Neural cell (in vitro differentiated cells): Measurements from ENCODE around the gene AHRR.
"Not testable (repeated sequence)": the region's sequence is repeated elsewhere in the genome, so short reads cannot be mapped to it uniquely, and the experiment has no call there.

Source experiments
- EZH2 ChIP-seq: fragments of 200-600, 300-800 bp; shearing (Covaris generic), sonication (generic); IDR thresholded peaks from 2 replicates; pipeline ENCODE4 v1.6.1; 2014; ENCODE audit warnings: antibody characterized with exemption, low read length, borderline replicate concordance, mild to moderate bottlenecking; ENCODE audit not compliant: insufficient read depth, poor library complexity, severe bottlenecking
- POLR2AphosphoS5 ChIP-seq: IDR thresholded peaks from 2 replicates; pipeline ENCODE4 v1.6.1; 2012
- TF ChIP-seq, protein P1 (sequence below): fragments of 450-650 bp; IDR thresholded peaks from 2 replicates; pipeline ENCODE4 v1.5.1; 2014; ENCODE audit warnings: antibody characterized with exemption, mild to moderate bottlenecking, moderate library complexity; ENCODE audit not compliant: poor library complexity, severe bottlenecking
- TF ChIP-seq, protein P2 (sequence below): IDR thresholded peaks from 2 replicates; pipeline ENCODE4 v1.6.1; 2012; ENCODE audit warnings: borderline replicate concordance

DNA sequence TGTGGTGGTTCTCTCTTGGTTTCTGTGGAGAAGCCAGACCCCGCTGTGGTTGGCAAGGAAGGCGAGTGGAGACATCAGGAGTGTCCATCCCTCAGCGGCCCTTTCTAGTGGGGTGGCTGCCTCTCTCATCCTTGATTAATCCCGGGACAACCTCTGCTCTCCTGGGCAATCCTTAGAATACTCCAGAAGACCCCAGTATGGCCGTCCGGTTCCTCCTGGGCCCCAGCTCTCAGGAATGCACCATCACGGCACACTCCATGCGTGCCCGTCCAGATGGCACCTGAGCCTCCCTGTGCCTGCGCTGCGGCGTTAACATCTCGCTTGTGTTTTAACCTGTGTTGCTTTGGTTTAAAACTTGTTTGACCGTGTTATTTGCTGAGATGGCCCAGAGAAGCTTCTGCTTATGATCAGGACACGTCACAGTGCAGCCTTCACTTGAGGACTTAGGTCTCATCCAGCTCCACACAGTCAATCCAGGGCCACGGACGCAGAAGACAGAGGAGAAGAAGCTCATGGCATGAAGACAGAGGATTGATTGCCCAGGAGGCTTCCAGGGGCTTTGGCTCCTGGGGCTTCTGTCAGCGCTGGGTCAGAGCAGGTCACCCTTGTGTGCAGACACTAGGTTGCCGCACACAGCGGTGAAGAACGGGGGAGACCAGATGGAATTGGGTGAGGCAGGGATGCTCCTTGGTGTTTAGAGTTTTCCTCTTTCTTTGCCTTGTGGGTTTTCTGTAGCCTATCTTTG, 20.7 kb upstream of the AHRR start:
- TF ChIP-seq, protein P1, sequence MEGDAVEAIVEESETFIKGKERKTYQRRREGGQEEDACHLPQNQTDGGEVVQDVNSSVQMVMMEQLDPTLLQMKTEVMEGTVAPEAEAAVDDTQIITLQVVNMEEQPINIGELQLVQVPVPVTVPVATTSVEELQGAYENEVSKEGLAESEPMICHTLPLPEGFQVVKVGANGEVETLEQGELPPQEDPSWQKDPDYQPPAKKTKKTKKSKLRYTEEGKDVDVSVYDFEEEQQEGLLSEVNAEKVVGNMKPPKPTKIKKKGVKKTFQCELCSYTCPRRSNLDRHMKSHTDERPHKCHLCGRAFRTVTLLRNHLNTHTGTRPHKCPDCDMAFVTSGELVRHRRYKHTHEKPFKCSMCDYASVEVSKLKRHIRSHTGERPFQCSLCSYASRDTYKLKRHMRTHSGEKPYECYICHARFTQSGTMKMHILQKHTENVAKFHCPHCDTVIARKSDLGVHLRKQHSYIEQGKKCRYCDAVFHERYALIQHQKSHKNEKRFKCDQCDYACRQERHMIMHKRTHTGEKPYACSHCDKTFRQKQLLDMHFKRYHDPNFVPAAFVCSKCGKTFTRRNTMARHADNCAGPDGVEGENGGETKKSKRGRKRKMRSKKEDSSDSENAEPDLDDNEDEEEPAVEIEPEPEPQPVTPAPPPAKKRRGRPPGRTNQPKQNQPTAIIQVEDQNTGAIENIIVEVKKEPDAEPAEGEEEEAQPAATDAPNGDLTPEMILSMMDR: not testable (repeated sequence)
- TF ChIP-seq EZH2, POLR2AphosphoS5: not testable (repeated sequence)
- TF ChIP-seq, protein P2, sequence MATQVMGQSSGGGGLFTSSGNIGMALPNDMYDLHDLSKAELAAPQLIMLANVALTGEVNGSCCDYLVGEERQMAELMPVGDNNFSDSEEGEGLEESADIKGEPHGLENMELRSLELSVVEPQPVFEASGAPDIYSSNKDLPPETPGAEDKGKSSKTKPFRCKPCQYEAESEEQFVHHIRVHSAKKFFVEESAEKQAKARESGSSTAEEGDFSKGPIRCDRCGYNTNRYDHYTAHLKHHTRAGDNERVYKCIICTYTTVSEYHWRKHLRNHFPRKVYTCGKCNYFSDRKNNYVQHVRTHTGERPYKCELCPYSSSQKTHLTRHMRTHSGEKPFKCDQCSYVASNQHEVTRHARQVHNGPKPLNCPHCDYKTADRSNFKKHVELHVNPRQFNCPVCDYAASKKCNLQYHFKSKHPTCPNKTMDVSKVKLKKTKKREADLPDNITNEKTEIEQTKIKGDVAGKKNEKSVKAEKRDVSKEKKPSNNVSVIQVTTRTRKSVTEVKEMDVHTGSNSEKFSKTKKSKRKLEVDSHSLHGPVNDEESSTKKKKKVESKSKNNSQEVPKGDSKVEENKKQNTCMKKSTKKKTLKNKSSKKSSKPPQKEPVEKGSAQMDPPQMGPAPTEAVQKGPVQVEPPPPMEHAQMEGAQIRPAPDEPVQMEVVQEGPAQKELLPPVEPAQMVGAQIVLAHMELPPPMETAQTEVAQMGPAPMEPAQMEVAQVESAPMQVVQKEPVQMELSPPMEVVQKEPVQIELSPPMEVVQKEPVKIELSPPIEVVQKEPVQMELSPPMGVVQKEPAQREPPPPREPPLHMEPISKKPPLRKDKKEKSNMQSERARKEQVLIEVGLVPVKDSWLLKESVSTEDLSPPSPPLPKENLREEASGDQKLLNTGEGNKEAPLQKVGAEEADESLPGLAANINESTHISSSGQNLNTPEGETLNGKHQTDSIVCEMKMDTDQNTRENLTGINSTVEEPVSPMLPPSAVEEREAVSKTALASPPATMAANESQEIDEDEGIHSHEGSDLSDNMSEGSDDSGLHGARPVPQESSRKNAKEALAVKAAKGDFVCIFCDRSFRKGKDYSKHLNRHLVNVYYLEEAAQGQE: not testable (repeated sequence)
